ENCODE data around the gene BEND6.
"Not testable (repeated sequence)": the region's sequence is repeated elsewhere in the genome, so short reads cannot be mapped to it uniquely, and the experiment has no call there.

The BEND6 gene

DNA sequence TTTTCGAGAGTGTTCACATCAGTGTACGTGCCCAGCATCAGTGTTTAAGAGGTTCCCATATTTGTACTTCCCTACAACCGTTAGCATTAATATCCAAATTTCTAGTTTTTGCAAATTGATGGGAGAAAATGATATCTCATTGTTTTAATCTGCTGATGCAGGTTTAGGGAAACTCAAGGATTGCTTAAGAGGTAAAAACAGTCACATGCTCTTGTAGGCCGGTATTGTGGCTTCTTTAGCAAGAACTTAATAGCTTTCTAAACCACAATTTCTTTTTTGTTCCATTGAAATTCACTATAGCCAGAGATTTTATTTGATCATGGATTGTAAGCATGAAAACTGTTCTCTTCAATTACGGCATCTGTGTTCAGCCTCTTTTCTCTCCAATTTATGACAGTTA lies 29.5 kb downstream of the BEND6 start:
- DNase-seq (ENCODE audit: low spot score), result no peak

DNA sequence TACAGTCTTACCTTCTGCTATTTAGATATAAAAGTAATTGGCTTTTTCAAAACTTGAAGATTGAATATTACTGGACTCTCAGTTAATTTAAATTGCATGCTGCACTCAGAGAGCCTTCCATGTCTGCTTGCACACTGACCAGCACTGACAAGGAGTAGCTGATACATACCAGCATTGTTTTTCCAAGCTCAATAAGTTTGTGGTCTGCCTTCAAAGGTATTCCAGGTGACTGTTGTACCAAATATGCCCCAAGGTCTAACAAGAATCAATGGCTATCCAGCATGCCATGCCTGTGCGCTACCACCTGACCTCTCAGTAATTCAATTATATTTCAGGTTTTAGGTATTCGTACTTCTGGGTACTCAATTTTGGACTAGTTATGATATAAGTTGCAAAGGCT lies 30.0 kb downstream of the BEND6 start:
- no peak for DNase-seq (ENCODE audit: low spot score)

- no peak for DNase-seq (ENCODE audit: low spot score)
These were observed 31.7 kb downstream of the BEND6 start for GRCh38 chr6:56986611-56987010.

DNA sequence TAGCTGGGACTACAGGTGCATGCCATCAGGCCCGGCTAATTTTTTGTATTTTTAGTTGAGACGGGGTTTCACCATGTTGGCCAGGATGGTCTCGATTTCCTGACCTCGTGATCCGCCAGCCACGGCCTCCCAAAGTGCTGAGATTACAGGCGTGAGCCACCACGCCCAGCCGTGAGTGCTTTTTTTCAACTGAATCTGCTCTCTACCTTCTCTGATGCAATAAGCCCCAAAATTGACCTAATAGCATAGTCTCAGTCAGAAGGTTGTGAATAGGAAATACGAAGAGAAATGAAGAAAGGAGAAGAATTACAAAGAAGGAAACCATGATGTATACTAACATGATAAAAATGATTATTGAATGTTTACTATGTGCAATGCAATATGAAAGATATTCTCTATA lies 33.2 kb downstream of the BEND6 start:
- DNase-seq (ENCODE audit: low spot score), result no peak

GRCh38 chr6:56992036-56992435 lies 37.1 kb downstream of the BEND6 start:
- DNase-seq (ENCODE audit: low spot score), result no peak

GRCh38 chr6:56992703-56993102 lies 37.8 kb downstream of the BEND6 start:
- no peak for DNase-seq (ENCODE audit: low spot score)

GRCh38 chr6:56995347-56995902 lies 40.5 kb downstream of the BEND6 start:
- no peak for DNase-seq (ENCODE audit: low spot score)

GRCh38 chr6:56996401-56996800 lies 41.5 kb downstream of the BEND6 start:
- DNase-seq (ENCODE audit: low spot score), result no peak

DNA sequence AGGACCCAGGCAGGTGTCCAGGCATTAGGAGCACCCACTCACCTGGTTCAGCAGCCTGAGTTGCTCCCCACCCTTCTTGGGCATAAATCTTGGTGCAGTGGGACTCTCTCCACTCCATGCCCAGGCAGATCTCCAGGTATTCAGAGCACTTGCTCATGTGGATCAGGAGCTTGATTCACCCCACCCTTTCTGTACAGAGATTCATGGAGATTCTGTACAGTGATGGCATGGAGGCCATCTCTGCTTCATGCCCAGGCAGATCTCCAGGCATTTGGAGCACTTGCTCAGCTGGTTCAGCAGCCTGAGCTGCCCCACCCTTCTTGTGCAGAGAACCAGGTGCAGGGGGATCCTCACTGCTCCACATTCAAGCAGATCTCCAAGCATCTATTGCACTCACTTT lies 44.1 kb downstream of the BEND6 start:
- no peak for DNase-seq (ENCODE audit: low spot score)

GRCh38 chr6:56999748-57000147 lies 44.8 kb downstream of the BEND6 start:
- not testable (repeated sequence) for DNase-seq (ENCODE audit: low spot score)

GRCh38 chr6:57002197-57002596 lies 47.3 kb downstream of the BEND6 start:
- no peak for DNase-seq (ENCODE audit: low spot score)

DNA sequence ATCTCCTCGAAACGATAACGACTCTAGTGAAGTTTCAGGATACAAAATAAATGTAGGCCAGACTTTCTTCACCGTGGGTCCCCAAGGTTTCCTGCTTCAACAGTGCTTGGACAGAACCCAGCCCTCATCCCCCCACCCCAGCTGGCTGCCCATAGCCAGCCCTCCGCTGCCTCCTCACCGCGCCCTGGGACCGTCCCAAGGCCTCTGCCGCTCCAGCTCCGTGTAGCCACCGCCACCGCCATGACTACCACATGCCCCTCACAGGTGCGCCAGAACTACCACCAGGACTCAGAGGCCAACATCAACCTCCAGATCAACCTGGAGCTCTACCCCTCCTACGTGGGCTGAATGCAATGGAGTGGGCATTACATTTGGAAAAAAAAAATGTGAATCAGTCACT lies 49.4 kb downstream of the BEND6 start:
- no peak for DNase-seq (ENCODE audit: low spot score)

DNA sequence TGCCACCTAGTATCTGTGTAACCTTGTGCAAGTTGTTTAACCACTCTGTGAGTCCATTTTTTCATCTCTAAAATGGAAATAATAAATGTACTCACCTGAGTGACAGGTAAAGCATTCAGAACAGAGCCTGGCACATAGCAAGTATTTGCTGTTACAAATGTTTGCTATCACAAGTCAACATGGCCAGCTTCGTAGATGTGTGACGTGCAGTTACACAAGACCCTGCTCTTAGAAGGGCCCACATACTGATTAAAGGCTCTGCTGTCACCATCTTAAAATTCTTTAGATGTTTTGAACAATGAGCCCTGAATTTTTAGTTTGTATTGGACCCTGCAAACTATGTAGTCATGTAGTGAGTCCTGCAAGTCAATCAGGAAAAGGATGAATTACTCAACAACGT lies 51.2 kb downstream of the BEND6 start:
- DNase-seq (ENCODE audit: low spot score), result no peak

GRCh38 chr6:57008069-57008468 lies 53.2 kb downstream of the BEND6 start:
- not testable (repeated sequence) for DNase-seq (ENCODE audit: low spot score)

DNA sequence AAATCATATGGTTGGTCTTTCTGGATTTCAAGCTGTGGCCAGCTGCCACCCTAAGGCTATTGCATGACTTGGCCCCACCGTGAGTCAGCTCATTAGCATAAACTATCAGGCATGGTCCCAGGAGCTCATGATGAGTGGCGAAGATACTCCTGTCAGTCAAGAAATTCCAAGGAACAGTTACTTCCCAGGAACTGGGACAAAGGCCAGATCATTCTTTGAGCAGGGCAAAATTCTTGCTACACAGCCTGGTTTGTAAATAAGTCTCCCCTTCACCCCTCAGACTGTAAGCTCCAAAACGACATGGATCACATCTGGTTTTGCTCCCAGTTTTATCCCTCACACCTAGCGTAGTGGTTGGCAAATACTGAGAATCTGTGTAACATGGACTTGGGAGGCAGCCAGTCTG lies 58.6 kb downstream of the BEND6 start:
- DNase-seq (ENCODE audit: low spot score), result no peak

DNA sequence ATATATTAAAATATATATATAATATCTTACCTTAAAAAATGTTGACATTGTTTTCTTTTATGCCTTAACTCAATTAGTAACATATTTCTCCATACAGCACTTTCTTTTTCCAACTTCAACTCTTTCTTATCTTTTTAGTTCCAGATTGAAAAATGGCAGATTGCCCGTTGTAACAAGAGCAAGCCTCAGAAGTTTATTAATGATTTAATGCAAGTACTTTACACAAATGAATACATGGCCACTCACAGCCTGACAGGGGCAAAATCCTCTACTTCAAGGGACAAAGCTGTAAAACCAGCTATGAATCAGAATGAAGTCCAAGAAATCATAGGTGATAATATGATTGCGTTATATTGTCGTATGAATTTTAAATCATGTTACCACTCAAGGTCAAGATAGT lies 62.2 kb downstream of the BEND6 start:
- DNase-seq (ENCODE audit: low spot score), result no peak

DNA sequence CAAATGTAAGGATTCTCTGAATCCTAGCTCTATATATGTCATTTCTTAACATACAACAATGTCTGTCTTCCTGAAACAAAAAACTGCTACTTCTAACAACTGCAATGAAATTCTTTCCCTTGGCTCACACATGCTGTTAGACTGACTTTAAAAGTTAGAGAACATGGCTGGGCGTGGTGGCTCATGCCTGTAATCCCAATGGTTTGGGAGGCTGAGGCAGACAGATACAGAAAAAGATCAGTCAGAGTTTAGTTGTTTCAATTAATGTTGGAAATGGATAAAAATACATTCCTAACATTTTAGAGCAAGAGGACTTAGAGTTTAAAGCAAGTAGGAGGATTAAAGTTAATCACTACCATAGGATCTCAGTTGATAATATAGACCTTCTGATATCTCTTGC lies 62.9 kb downstream of the BEND6 start:
- no peak for DNase-seq (ENCODE audit: low spot score)

- DNase-seq (ENCODE audit: low spot score), result no peak
These were observed 64.5 kb downstream of the BEND6 start for GRCh38 chr6:57019434-57019833.

GRCh38 chr6:57021086-57021720 lies 66.3 kb downstream of the BEND6 start:
- DNase-seq (ENCODE audit: low spot score), result peak; percentile 19

GRCh38 chr6:57024321-57024720 lies 69.4 kb downstream of the BEND6 start:
- no peak for DNase-seq (ENCODE audit: low spot score)

DNA sequence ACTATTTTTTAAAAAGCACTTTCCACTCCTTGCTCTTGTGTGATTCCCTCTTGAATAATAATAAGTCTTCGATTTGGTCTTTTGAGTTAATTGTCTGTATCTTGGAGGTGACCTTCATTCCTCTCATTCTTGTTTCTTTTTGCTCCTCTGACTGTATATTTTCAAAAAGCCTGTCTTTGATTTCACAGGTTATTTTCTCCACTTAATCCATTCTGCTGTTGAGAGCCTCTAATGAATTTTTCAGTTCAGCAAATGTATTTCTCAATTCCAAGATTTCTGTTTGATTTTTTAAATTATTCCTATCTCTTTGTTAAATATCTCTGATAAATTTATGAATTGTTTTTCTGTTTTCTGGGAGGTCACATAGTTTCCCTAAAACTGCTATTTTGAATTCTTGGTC lies 69.9 kb downstream of the BEND6 start:
- DNase-seq (ENCODE audit: low spot score), result no peak

GRCh38 chr6:57026001-57026400 lies 71.1 kb downstream of the BEND6 start:
- DNase-seq (ENCODE audit: low spot score), result no peak

DNA sequence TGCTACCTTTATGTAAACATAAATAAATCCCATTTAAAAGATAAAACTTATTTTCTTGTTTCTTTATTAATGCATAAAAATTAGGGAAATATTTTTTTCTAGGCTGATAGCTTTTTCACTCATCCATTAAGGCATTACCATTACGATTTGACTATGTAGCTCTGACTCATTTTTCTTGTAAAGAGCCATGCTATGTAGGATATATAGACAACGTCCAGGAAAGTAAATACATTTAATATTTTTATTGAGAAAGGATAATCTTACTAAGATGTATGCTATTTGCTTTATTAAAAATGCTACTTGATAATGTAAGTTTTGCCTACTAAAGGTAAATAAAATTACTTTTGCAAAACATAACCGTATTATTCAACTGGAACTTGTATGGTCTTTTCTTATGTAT lies 72.4 kb downstream of the BEND6 start:
- no peak for DNase-seq (ENCODE audit: low spot score)

GRCh38 chr6:57029213-57029612 lies 74.3 kb downstream of the BEND6 start:
- no peak for DNase-seq (ENCODE audit: low spot score)
